NT2/D1 (cell line): ENCODE data around the gene RHOA.

Source experiments
- SUZ12 ChIP-seq: IDR thresholded peaks from 2 replicates; pipeline ENCODE4 v1.6.1; 2011; ENCODE audit not compliant: insufficient read length, insufficient read depth; ENCODE audit errors: extremely low read depth
- YY1 ChIP-seq: IDR thresholded peaks from 2 replicates; pipeline ENCODE4 v1.6.1; 2011; ENCODE audit not compliant: insufficient read length, insufficient read depth
- ZNF274 ChIP-seq: IDR thresholded peaks from 2 replicates; pipeline ENCODE4 v1.6.1; 2011; ENCODE audit warnings: mild to moderate bottlenecking, low read depth, low read length

DNA sequence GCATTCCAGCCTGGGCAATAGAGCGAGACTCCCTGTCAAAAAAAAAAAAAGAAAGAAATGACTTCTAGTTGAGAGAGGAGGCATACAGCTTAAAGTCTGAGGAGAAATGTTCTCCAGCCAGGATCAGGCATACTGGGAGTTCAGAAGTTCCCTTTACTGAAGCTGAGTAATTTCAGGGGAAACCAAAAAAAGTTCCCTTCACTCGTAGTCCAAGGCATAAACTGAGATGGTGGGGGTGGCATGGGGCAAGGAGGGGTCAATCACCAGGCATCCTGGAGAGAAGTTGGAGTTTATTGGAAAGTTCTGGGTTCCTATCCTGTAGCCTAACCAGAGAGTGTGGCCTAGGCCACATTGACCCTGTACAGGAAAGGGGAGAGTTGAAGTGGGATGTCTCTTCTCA is 59.5 kb downstream of the RHOA start:
- no peak for TF ChIP-seq YY1
- TF ChIP-seq SUZ12 = no peak
- no peak for TF ChIP-seq ZNF274
